Measurements from ENCODE around the gene CDH16. TPM values are rescaled to one million over a fixed set of nuclear protein-coding genes. Genes with fewer than 3 reads are reported as not detected.
"Not testable (repeated sequence)": the region's sequence is repeated elsewhere in the genome, so short reads cannot be mapped to it uniquely, and the experiment has no call there.

CDH16 gene
- total RNA-seq, 2 donors from 2014 or later = not detected

DNA sequence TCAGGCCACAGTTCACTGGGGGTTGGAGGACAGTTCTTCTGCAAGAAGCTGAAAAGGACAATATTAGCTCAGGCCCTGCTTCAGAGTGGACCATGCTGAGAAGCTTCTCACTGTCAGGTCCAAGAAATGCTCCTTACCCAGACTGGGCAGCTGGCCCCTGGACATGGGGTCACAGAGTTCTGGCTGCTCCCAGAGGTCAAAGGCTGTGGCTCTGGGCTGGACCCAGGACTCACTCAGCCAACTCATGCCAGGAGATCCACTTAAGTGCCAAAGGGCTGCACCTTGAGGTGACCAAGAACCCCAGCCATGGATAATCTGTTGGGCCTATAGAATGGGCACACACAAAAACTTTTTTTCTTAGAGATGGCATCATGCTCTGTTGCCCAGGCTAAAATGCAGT is 20.7 kb upstream of the CDH16 start:
- Histone ChIP-seq H3K9me3 (no peaks in the 10 kb centered on the region), H3K4me1 (ENCODE audit: control insufficient read depth in 1 of 2, low read depth in 2 of 2) (peaks cover 9 to 22% of the 10 kb centered on the region in 2 donors), H3K27me3 (replicated peaks; ENCODE audit: insufficient read depth) (no peaks in the 10 kb centered on the region), H3K36me3 (peaks cover 39% of the 10 kb centered on the region), H3K27ac (no peak overlapping the region), H3K4me3 (no peak overlapping the region)
- TF ChIP-seq, protein P1, sequence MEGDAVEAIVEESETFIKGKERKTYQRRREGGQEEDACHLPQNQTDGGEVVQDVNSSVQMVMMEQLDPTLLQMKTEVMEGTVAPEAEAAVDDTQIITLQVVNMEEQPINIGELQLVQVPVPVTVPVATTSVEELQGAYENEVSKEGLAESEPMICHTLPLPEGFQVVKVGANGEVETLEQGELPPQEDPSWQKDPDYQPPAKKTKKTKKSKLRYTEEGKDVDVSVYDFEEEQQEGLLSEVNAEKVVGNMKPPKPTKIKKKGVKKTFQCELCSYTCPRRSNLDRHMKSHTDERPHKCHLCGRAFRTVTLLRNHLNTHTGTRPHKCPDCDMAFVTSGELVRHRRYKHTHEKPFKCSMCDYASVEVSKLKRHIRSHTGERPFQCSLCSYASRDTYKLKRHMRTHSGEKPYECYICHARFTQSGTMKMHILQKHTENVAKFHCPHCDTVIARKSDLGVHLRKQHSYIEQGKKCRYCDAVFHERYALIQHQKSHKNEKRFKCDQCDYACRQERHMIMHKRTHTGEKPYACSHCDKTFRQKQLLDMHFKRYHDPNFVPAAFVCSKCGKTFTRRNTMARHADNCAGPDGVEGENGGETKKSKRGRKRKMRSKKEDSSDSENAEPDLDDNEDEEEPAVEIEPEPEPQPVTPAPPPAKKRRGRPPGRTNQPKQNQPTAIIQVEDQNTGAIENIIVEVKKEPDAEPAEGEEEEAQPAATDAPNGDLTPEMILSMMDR (IDR thresholded peaks at IDR 0.05) = no peak
- ATAC-seq (ENCODE audit: insufficient number of reproducible peaks, low FRiP score, low read depth) (no peak), DNase-seq (ENCODE audit: low spot score) (no peak)

DNA sequence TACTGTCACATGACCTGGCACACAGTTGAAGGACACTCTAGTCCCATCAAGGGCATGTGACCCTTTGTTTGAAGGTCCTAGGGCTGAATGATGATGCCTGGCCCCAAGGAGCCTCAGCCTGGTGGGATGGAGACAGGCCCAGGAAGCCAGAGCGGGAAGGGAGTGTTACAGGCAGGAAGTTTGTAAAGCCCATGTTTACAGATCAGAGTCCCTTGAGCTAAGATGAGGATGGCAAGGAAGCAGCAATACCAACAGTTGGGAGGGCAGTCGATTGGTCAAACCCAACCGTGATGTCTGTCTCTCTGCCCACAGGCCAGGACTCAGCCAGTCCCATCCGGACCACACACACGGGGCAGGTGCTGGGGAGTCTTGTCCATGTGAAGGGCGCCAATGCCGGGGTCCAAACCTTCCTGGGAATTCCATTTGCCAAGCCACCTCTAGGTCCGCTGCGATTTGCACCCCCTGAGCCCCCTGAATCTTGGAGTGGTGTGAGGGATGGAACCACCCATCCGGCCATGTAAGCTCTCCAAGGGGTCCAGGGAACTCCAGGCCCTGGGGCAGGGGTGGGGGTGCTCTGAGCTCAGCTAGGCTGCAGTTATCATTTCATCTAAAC is 19.1 kb upstream of the CDH16 start:
- peaks cover 15 to 32% of the 10 kb centered on the region in 2 donors for H3K4me1 ChIP-seq (ENCODE audit: control insufficient read depth in 1 of 2, low read depth in 2 of 2)
- ATAC-seq (ENCODE audit: insufficient number of reproducible peaks, low FRiP score, low read depth) (no peak), DNase-seq (ENCODE audit: low spot score) (no peak)
- H3K4me3 ChIP-seq = no peak overlapping the region
- peaks cover 31% of the 10 kb centered on the region for H3K36me3 ChIP-seq
- no peaks in the 10 kb centered on the region for H3K9me3 ChIP-seq
- H3K27me3 ChIP-seq (replicated peaks; ENCODE audit: insufficient read depth) = no peaks in the 10 kb centered on the region
- TF ChIP-seq, protein P1 (IDR thresholded peaks at IDR 0.05) = no peak
- no peak overlapping the region for H3K27ac ChIP-seq

DNA sequence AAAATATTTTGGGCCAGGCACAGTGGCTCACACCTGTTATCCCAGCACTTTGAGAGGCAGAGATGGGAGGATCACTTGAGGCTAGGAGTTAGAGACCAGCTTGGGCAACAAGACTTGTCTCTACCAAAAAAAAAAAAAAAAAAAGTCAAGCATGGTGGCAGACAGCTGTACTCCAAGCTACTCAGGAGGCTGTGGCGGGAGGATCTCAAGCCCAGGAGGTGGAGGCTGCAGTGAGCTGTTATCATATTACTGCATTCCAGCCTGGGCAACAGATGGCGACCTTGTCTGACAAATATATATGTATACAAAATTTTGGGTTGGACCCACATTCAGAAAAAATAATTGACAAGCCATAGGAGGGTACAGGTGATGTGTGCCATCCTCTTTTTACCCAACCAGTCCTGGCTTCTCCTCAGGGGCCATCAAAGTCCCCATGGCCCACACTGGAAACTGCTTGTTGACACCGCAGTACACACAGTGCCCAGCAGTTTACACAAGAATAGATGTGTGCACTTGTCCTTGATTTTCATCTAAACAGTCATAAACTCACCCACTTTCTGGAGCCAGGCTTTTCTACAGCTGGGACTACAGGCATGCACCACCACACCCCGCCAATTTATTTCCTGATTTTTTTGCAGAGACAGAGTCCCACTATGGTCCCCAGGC is 18.3 kb upstream of the CDH16 start:
- Histone ChIP-seq H3K4me3 (no peak overlapping the region), H3K36me3 (peaks cover 25% of the 10 kb centered on the region), H3K9me3 (no peaks in the 10 kb centered on the region), H3K27me3 (replicated peaks; ENCODE audit: insufficient read depth) (no peaks in the 10 kb centered on the region), H3K4me1 (ENCODE audit: control insufficient read depth in 1 of 2, low read depth in 2 of 2) (peaks cover 15 to 37% of the 10 kb centered on the region in 2 donors), H3K27ac (no peak overlapping the region)
- ATAC-seq (ENCODE audit: insufficient number of reproducible peaks, low FRiP score, low read depth) (no peak), DNase-seq (ENCODE audit: low spot score) (no peak)
- TF ChIP-seq, protein P1 (IDR thresholded peaks at IDR 0.05) = no peak

DNA sequence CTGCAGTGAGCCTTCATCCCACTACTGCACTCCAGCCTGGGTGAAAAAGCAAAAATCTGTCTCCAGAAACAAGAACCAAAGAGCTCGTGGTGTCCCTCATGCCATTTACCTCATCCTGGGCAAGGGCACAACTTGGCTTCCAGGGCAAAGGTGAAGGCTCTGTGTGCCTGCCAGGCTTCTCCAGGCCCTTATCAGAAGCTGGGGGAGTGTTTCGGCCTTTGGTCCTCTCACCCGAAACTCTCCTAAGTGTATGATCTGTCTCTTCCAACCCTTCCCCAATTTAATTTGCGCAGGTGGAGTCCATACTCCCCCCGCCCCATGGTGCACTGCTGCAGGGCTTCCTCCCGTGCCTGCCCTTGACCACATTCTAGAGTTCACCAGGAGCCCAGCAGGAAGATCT is 17.8 kb upstream of the CDH16 start:
- Histone ChIP-seq H3K4me3 (no peak overlapping the region), H3K9me3 (no peaks in the 10 kb centered on the region), H3K27ac (no peak overlapping the region), H3K27me3 (replicated peaks; ENCODE audit: insufficient read depth) (no peaks in the 10 kb centered on the region), H3K4me1 (ENCODE audit: control insufficient read depth in 1 of 2, low read depth in 2 of 2) (peaks cover 15 to 37% of the 10 kb centered on the region in 2 donors), H3K36me3 (peaks cover 21% of the 10 kb centered on the region)
- ATAC-seq (ENCODE audit: insufficient number of reproducible peaks, low FRiP score, low read depth) (no peak), DNase-seq (ENCODE audit: low spot score) (no peak)
- TF ChIP-seq, protein P1 (IDR thresholded peaks at IDR 0.05) = no peak

DNA sequence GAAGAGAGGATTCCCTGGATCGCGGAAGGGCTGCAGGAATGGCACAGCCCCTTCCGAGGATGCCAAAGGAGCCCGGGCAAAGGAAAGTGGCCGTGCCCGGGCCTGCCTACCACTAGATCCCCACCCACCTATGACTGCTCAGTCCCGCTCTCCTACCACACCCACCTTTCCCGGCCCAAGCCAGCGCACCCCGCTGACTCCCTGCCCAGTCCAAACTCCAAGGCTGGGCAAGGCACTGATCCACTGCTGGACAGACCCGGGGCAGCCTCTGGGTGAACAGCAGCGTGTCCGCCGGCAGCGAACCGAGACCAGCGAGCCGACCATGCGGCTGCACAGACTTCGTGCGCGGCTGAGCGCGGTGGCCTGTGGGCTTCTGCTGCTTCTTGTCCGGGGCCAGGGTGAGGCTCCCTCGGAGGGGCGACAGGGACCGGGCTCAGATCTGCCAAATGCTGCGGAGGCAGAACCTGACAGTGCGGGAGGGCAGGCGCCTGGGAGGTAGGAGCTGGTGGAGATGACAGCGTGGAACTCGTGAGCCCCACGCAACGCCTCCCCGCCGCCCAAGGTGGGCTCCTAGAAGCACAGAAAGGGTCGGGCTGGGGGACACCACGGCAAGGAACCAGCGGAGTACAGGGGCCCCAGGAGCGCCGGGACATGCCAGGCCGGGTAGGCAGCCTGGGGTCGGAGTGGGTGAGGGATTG is 16.8 kb upstream of the CDH16 start, which contains the start of gene CES2:
Gene CES2 (plus strand): TSS at position 203 of the 698 bp plus-strand sequence. CDS start 120 bp downstream, at position 323.
- Histone ChIP-seq H3K4me3 (peak within 1 kb of the TSS; percentile 98), H3K27me3 (replicated peaks; ENCODE audit: insufficient read depth) (no peaks in the 10 kb centered on the region), H3K27ac (peak within 1 kb of the TSS; percentile 81 to 91), H3K36me3 (peaks cover 11% of the 10 kb centered on the region), H3K9me3 (no peaks in the 10 kb centered on the region), H3K4me1 (ENCODE audit: control insufficient read depth in 1 of 2, low read depth in 2 of 2) (peaks cover 15 to 37% of the 10 kb centered on the region in 2 donors)
- TF ChIP-seq, protein P1 (IDR thresholded peaks at IDR 0.05) = no peak
- DNase-seq (ENCODE audit: low spot score) (no peak), ATAC-seq (ENCODE audit: insufficient number of reproducible peaks, low FRiP score, low read depth) (peak; percentile 39)

DNA sequence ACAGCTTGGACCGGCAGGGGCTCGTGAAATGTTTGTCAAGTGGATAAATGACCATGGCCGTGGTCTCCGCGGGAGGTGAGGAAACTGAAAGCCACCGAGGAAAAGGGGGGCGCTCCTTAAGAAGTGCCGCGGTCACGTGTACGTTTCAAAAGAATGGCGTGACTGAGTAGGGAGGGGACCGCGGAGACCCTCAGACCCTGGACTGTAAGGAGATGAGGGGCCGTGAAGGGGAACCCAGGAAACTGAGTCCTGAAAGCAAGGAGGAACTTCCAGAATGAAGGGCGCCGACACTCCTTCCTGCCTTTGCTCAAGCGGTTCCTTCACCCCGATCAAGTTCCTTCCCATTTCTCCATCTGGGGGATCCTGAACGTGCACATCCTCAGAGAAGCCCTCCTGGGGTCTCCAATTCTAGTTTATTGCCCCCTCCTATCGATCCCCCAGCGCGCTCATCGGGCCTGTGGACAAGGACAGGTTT is 16.2 kb upstream of the CDH16 start:
- Histone ChIP-seq H3K4me1 (ENCODE audit: control insufficient read depth in 1 of 2, low read depth in 2 of 2) (peaks cover 15 to 37% of the 10 kb centered on the region in 2 donors), H3K4me3 (peak overlapping the region; percentile 98), H3K27ac (peak overlapping the region; percentile 81 to 91)
- not testable (repeated sequence) for H3K9me3 ChIP-seq; H3K27me3 ChIP-seq (replicated peaks; ENCODE audit: insufficient read depth); ATAC-seq (ENCODE audit: insufficient number of reproducible peaks, low FRiP score, low read depth); H3K36me3 ChIP-seq; DNase-seq (ENCODE audit: low spot score)
